Neural cell (in vitro differentiated cells): Measurements from ENCODE around the gene SUSD2. TPM values are rescaled to one million over a fixed set of nuclear protein-coding genes. Genes with fewer than 3 reads are reported as not detected.
A peak's percentile ranks its signal among the peaks of the same experiment; 100 is the strongest.

Experiments
- H2AFZ ChIP-seq: fragments of 200-600, 300-800 bp; sonication (generic), shearing (Covaris generic); 2 replicates; pipeline ENCODE4 v1.6.0; 2014; ENCODE audit warnings: low read depth, mild to moderate bottlenecking, antibody characterized with exemption, low read length, moderate library complexity
- H3F3A ChIP-seq: fragments of 200-600 bp; shearing (Covaris generic); 2 replicates; pipeline ENCODE4 v1.6.1; 2016; ENCODE audit warnings: mild to moderate bottlenecking, moderate library complexity, mixed read lengths, antibody characterized with exemption, low read length; ENCODE audit not compliant: insufficient read depth, poor library complexity, severe bottlenecking
- H3K27ac ChIP-seq: fragments of 200-600, 300-800 bp; sonication (generic), shearing (Covaris generic); 2 replicates; pipeline ENCODE4 v1.5.1; 2014; ENCODE audit warnings: mild to moderate bottlenecking, low read length, moderate library complexity
- H3K27me3 ChIP-seq: fragments of 300-800, 200-600 bp; sonication (generic), shearing (Covaris generic); 2 replicates; pipeline ENCODE4 v1.6.0; 2014; ENCODE audit warnings: mild to moderate bottlenecking, low read depth, low read length, moderate library complexity; ENCODE audit not compliant: insufficient read depth
- H3K36me3 ChIP-seq: fragments of 300-800, 200-600 bp; sonication (generic), shearing (Covaris generic); 2 replicates; pipeline ENCODE4 v1.5.1; 2014; ENCODE audit warnings: mild to moderate bottlenecking, antibody characterized with exemption, low read length, moderate library complexity; ENCODE audit not compliant: insufficient read depth
- H3K4me2 ChIP-seq: fragments of 300-800, 200-600 bp; sonication (generic), shearing (Covaris generic); 2 replicates; pipeline ENCODE4 v1.6.0; 2014; ENCODE audit warnings: mild to moderate bottlenecking, low read length
- H3K4me3 ChIP-seq: fragments of 300-800, 200-600 bp; sonication (generic), shearing (Covaris generic); 2 replicates; pipeline ENCODE4 v1.5.1; 2014; ENCODE audit warnings: mild to moderate bottlenecking, low read length, moderate library complexity
- H3K79me2 ChIP-seq: fragments of 200-600 bp; shearing (Covaris generic); replicated peaks from 2 replicates; pipeline ENCODE4 v1.6.0; 2014; ENCODE audit warnings: mild to moderate bottlenecking, low read length, moderate library complexity; ENCODE audit not compliant: insufficient read depth
- H3K9ac ChIP-seq: fragments of 300-800, 200-600 bp; sonication (generic), shearing (Covaris generic); 2 replicates; pipeline ENCODE4 v1.6.1; 2016; ENCODE audit warnings: mild to moderate bottlenecking, low read length, mixed read lengths
- H3K9me2 ChIP-seq: fragments of 200-600 bp; shearing (Covaris generic); 2 replicates; pipeline ENCODE4 v1.6.1; 2016; ENCODE audit warnings: mild to moderate bottlenecking, low read length, mixed read lengths; ENCODE audit not compliant: insufficient read depth
- H3K9me3 ChIP-seq: fragments of 200-600, 300-800 bp; sonication (generic), shearing (Covaris generic); 2 replicates; pipeline ENCODE4 v1.6.1; 2016; ENCODE audit warnings: mild to moderate bottlenecking, mixed run types, low read length, moderate library complexity, mixed read lengths
- H4K20me1 ChIP-seq: fragments of 200-600 bp; shearing (Covaris generic); 2 replicates; pipeline ENCODE4 v1.6.1; 2016; ENCODE audit warnings: mild to moderate bottlenecking, mixed run types; ENCODE audit not compliant: insufficient read depth
- CTCF ChIP-seq: fragments of 450-650 bp; IDR thresholded peaks from 2 replicates; pipeline ENCODE4 v1.5.1; 2014; ENCODE audit warnings: antibody characterized with exemption, mild to moderate bottlenecking, moderate library complexity; ENCODE audit not compliant: poor library complexity, severe bottlenecking
- EP300 ChIP-seq: fragments of 450-650 bp; conservative IDR thresholded peaks from 2 replicates; pipeline ENCODE4 v1.6.1; 2014; ENCODE audit warnings: antibody characterized with exemption, mild to moderate bottlenecking, moderate library complexity; ENCODE audit not compliant: poor library complexity, severe bottlenecking
- EZH2 ChIP-seq: fragments of 200-600, 300-800 bp; shearing (Covaris generic), sonication (generic); IDR thresholded peaks from 2 replicates; pipeline ENCODE4 v1.6.1; 2014; ENCODE audit warnings: antibody characterized with exemption, low read length, borderline replicate concordance, mild to moderate bottlenecking; ENCODE audit not compliant: insufficient read depth, poor library complexity, severe bottlenecking
- MXI1 ChIP-seq: fragments of 450-650 bp; conservative IDR thresholded peaks from 2 replicates; pipeline ENCODE4 v1.6.1; 2014; ENCODE audit warnings: antibody characterized with exemption, mild to moderate bottlenecking; ENCODE audit not compliant: poor library complexity, severe bottlenecking
- POLR2AphosphoS5 ChIP-seq: IDR thresholded peaks from 2 replicates; pipeline ENCODE4 v1.6.1; 2012
- RAD21 ChIP-seq: fragments of 450-650 bp; conservative IDR thresholded peaks from 2 replicates; pipeline ENCODE4 v1.6.1; 2014; ENCODE audit warnings: antibody characterized with exemption, mild to moderate bottlenecking, moderate library complexity
- REST ChIP-seq: IDR thresholded peaks from 2 replicates; pipeline ENCODE4 v1.6.1; 2012; ENCODE audit warnings: borderline replicate concordance
- SMC3 ChIP-seq: fragments of 450-650 bp; conservative IDR thresholded peaks from 2 replicates; pipeline ENCODE4 v1.6.1; 2014; ENCODE audit warnings: antibody characterized with exemption, mild to moderate bottlenecking, moderate library complexity; ENCODE audit not compliant: poor library complexity
- polyA plus RNA-seq: library from polyadenylated mRNA; depleted of rRNA; stranded (reverse); fragments of >200 nt; gene quantifications from 2 replicates; pipeline ENCODE4 v1.2.3, GENCODE V29; 2014

Gene SUSD2
- polyA plus RNA-seq, 1 donor from 2014 or later = 0.20 TPM

- Histone ChIP-seq H3F3A (no peaks in the 10 kb centered on the region), H2AFZ (no peak overlapping the region), H3K4me2 (no peak overlapping the region), H3K9me2 (no peaks in the 10 kb centered on the region), H4K20me1 (no peaks in the 10 kb centered on the region), H3K27me3 (no peaks in the 10 kb centered on the region), H3K9me3 (no peaks in the 10 kb centered on the region), H3K4me3 (no peak overlapping the region), H3K79me2 (no peaks in the 10 kb centered on the region), H3K27ac (no peak overlapping the region), H3K36me3 (no peaks in the 10 kb centered on the region), H3K9ac (no peak overlapping the region)
- TF ChIP-seq POLR2AphosphoS5 (no peak), SMC3 (no peak), RAD21 (no peak), EP300 (no peak), EZH2 (no peak), CTCF (peak; percentile 16), REST (no peak)
Measured at GRCh38 chr22:24178502-24179440, 2.5 kb upstream of the SUSD2 start.

- Histone ChIP-seq H3K27ac (no peak overlapping the region), H2AFZ (no peak overlapping the region), H3K27me3 (no peaks in the 10 kb centered on the region), H3K36me3 (no peaks in the 10 kb centered on the region), H4K20me1 (no peaks in the 10 kb centered on the region), H3F3A (no peaks in the 10 kb centered on the region), H3K79me2 (no peaks in the 10 kb centered on the region), H3K9me3 (no peaks in the 10 kb centered on the region), H3K4me2 (no peak overlapping the region), H3K9me2 (no peaks in the 10 kb centered on the region), H3K4me3 (no peak overlapping the region), H3K9ac (no peak overlapping the region)
- no peak for TF ChIP-seq MXI1
- no peak for TF ChIP-seq CTCF
Measured at GRCh38 chr22:24179478-24180210, 1.6 kb upstream of the SUSD2 start.
